ENCODE results near the gene GPR151. TPM values are rescaled to one million over a fixed set of nuclear protein-coding genes. Genes with fewer than 3 reads are reported as not detected.

Gene GPR151
- total and polyA plus RNA-seq, 2 experiments from 2014 or later = not detected

GRCh38 chr5:146499680-146500079 is 16.3 kb downstream of the GPR151 start:
- Histone ChIP-seq H3K27me3 (replicated peaks; ENCODE audit: insufficient read depth) (no peaks in the 10 kb centered on the region), H3K27ac (no peak overlapping the region), H3F3A (ENCODE audit: insufficient read depth) (no peaks in the 10 kb centered on the region), H3K9me3 (ENCODE audit: low read depth) (no peaks in the 10 kb centered on the region), H4K20me1 (ENCODE audit: insufficient read depth) (no peaks in the 10 kb centered on the region), H3K4me3 (no peak overlapping the region), H3K4me1 (ENCODE audit: insufficient read depth) (no peaks in the 10 kb centered on the region), H3K36me3 (ENCODE audit: low read depth) (peaks cover 47% of the 10 kb centered on the region; the same call in 1 of the 2 replicates), H3K79me2 (ENCODE audit: insufficient read depth) (no peaks in the 10 kb centered on the region; the same call in 1 of the 2 replicates), H3K9me2 (ENCODE audit: insufficient read depth) (no peaks in the 10 kb centered on the region), H3K9ac (no peak overlapping the region), H3K4me2 (ENCODE audit: unreplicated experiment) (no peak overlapping the region), H2AFZ (no peak overlapping the region)
- no peak for DNase-seq
- in situ Hi-C loops (cut with MboI) = no loop called here
- WGBS, 2 experiments (ENCODE audit: low coverage in 1 of 2, low lambda C conversion rate in 2 of 2, missing lambda C conversion rate in 2 of 2) = 96 to 98% methylated on average over 4 of the region's 4 CpGs
- no peak for TF ChIP-seq EZH2 (IDR thresholded peaks at IDR 0.05; ENCODE audit: insufficient read depth, poor library complexity, severe bottlenecking)
- no peak for TF ChIP-seq EZH2phosphoT487 (IDR thresholded peaks at IDR 0.05; ENCODE audit: insufficient read depth, low read depth)

DNA sequence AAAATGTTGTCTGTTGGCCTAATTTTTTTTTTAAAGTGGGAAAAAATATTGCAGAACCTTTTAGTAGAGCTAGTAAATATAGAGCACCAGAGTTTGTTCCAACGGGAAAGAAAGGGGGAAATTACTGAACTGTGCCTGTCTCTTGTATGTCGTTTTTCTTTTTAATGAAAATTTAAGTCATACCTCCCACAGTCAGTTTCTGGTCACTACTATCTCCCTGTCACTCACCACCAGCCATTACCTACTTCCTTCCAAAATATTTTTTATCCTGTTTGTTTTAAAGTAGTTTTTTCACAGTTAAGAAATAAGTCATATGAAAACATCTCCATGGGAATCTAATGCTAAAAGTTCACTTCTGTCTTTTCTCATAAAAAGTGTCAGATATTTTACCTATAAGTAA is 21.3 kb downstream of the GPR151 start:
- Histone ChIP-seq H2AFZ (no peak overlapping the region), H3K36me3 (ENCODE audit: low read depth) (peaks cover 32% of the 10 kb centered on the region), H3K27ac (no peak overlapping the region), H4K20me1 (ENCODE audit: insufficient read depth) (no peaks in the 10 kb centered on the region), H3K9me3 (ENCODE audit: low read depth) (no peaks in the 10 kb centered on the region), H3K9ac (no peak overlapping the region), H3K4me1 (ENCODE audit: insufficient read depth) (no peaks in the 10 kb centered on the region), H3K79me2 (ENCODE audit: insufficient read depth) (peaks cover 3% of the 10 kb centered on the region; the same call in 1 of the 2 replicates), H3K4me2 (ENCODE audit: unreplicated experiment) (no peak overlapping the region), H3F3A (ENCODE audit: insufficient read depth) (no peaks in the 10 kb centered on the region), H3K27me3 (replicated peaks; ENCODE audit: insufficient read depth) (no peaks in the 10 kb centered on the region), H3K4me3 (no peak overlapping the region), H3K9me2 (ENCODE audit: insufficient read depth) (no peaks in the 10 kb centered on the region)
- no peak for DNase-seq
- in situ Hi-C loops (cut with MboI) = no loop called here
- TF ChIP-seq EZH2phosphoT487 (IDR thresholded peaks at IDR 0.05; ENCODE audit: insufficient read depth, low read depth) (no peak), EZH2 (IDR thresholded peaks at IDR 0.05; ENCODE audit: insufficient read depth, poor library complexity, severe bottlenecking) (no peak)
- WGBS, 2 experiments (ENCODE audit: low coverage in 1 of 2, low lambda C conversion rate in 2 of 2, missing lambda C conversion rate in 2 of 2) = 90 to 95% methylated on average over 2 of the region's 2 CpGs

DNA sequence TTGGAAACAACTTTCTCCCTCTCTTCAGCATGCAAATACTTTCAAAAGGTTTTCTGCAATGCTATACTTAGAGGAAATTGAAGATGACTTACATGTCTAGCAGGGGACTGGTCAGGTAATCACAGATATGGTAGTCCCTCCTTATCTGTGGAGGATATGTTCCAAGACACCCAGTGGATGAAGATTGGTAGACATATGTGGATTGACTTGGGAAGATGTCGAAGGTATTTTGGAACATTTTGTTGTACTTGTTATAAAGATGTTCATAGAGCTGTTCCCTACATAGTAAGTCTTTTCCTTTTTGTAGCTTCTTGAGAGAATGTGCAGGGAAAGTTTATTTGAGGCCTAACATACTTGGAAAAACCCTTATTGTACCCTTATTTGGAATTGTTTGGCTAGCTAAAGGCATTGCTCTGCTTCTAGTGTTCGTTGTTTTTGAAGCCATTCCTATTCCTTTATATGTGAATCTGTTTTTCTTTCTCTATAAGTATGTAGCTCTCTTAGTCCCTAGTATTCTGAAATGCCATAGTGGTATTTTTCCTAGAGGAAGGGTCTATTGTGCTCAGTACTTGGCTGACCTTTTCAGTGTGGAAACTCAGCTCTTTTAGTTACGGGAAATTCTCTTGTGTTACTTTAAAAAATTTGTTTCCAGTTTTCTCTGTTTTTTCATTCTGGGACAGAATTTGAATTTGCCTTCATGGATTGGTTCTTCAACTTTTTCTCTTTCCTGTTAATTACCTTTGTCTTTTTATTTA is 25.7 kb downstream of the GPR151 start:
- Histone ChIP-seq H3K9me2 (ENCODE audit: insufficient read depth) (no peaks in the 10 kb centered on the region), H2AFZ (no peak overlapping the region), H3K27me3 (replicated peaks; ENCODE audit: insufficient read depth) (no peaks in the 10 kb centered on the region), H3K4me2 (ENCODE audit: unreplicated experiment) (no peak overlapping the region), H3K79me2 (ENCODE audit: insufficient read depth) (peaks cover 3% of the 10 kb centered on the region; the same call in 1 of the 2 replicates), H3K4me1 (ENCODE audit: insufficient read depth) (no peaks in the 10 kb centered on the region), H4K20me1 (ENCODE audit: insufficient read depth) (no peaks in the 10 kb centered on the region), H3K27ac (no peak overlapping the region), H3K36me3 (ENCODE audit: low read depth) (peaks cover 41% of the 10 kb centered on the region), H3K9me3 (ENCODE audit: low read depth) (no peaks in the 10 kb centered on the region), H3K4me3 (no peak overlapping the region), H3K9ac (no peak overlapping the region), H3F3A (ENCODE audit: insufficient read depth) (no peaks in the 10 kb centered on the region)
- TF ChIP-seq EZH2 (IDR thresholded peaks at IDR 0.05; ENCODE audit: insufficient read depth, poor library complexity, severe bottlenecking) (no peak), EZH2phosphoT487 (IDR thresholded peaks at IDR 0.05; ENCODE audit: insufficient read depth, low read depth) (no peak)
- 91 to 95% methylated on average over 3 of the region's 3 CpGs for WGBS, 2 experiments (ENCODE audit: low coverage in 1 of 2, low lambda C conversion rate in 2 of 2, missing lambda C conversion rate in 2 of 2)
- in situ Hi-C loops (cut with MboI) = no loop called here
- no peak for DNase-seq

DNA sequence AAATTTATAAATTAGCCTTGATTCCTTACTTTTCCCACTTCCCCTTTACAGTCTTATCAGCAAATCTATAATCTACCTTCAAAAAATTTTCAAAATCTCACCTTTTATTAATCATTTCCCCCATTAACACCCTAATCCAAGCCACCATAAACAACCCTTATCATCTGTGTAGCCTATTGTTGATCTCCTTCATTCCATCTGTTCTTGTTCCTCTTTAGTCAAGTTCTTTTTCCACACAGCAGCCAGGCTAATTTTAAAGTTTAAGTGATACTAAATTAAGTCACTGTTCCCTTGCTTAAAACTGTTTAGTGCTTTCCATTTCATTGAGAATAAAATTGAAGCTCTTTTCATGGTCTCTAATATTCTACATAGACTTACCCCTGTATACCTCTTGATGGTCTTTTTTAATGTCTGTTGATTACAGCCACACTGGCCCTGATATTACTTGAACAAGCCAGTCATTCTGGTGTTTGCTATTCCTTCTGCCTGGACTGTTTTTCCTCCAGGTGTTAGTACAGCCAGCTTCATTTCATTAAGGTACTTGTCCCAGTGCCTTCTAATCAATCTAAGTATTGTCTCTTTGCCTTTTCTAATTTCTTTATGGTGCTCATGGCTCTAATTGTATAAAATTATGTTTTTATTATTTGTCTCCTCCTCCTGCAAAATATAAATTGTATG is 31.1 kb downstream of the GPR151 start:
- DNase-seq = no peak
- H3K79me2 ChIP-seq (ENCODE audit: insufficient read depth) = peaks cover under 1% of the 10 kb centered on the region; the same call in 1 of the 2 replicates
- H3K4me3 ChIP-seq = no peak overlapping the region
- H3K27me3 ChIP-seq (replicated peaks; ENCODE audit: insufficient read depth) = no peaks in the 10 kb centered on the region
- H3F3A ChIP-seq (ENCODE audit: insufficient read depth) = no peaks in the 10 kb centered on the region
- no peaks in the 10 kb centered on the region for H4K20me1 ChIP-seq (ENCODE audit: insufficient read depth)
- H3K9me3 ChIP-seq (ENCODE audit: low read depth) = no peaks in the 10 kb centered on the region
- TF ChIP-seq EZH2phosphoT487 (IDR thresholded peaks at IDR 0.05; ENCODE audit: insufficient read depth, low read depth) (no peak), EZH2 (IDR thresholded peaks at IDR 0.05; ENCODE audit: insufficient read depth, poor library complexity, severe bottlenecking) (no peak)
- no peak overlapping the region for H3K9ac ChIP-seq
- H3K4me2 ChIP-seq (ENCODE audit: unreplicated experiment) = no peak overlapping the region
- no peak overlapping the region for H2AFZ ChIP-seq
- H3K4me1 ChIP-seq (ENCODE audit: insufficient read depth) = no peaks in the 10 kb centered on the region
- H3K27ac ChIP-seq = no peak overlapping the region
- H3K9me2 ChIP-seq (ENCODE audit: insufficient read depth) = no peaks in the 10 kb centered on the region
- peaks cover 65% of the 10 kb centered on the region for H3K36me3 ChIP-seq (ENCODE audit: low read depth)
- in situ Hi-C loops (cut with MboI) = no loop called here

All from GM23248 (cell line).